Neural cell (in vitro differentiated cells): Measurements from ENCODE around the gene TBKBP1.

Experiments
- CTCF ChIP-seq: fragments of 450-650 bp; IDR thresholded peaks from 2 replicates; pipeline ENCODE4 v1.5.1; 2014; ENCODE audit warnings: antibody characterized with exemption, mild to moderate bottlenecking, moderate library complexity; ENCODE audit not compliant: poor library complexity, severe bottlenecking
- EP300 ChIP-seq: fragments of 450-650 bp; conservative IDR thresholded peaks from 2 replicates; pipeline ENCODE4 v1.6.1; 2014; ENCODE audit warnings: antibody characterized with exemption, mild to moderate bottlenecking, moderate library complexity; ENCODE audit not compliant: poor library complexity, severe bottlenecking
- POLR2AphosphoS5 ChIP-seq: IDR thresholded peaks from 2 replicates; pipeline ENCODE4 v1.6.1; 2012
- RAD21 ChIP-seq: fragments of 450-650 bp; conservative IDR thresholded peaks from 2 replicates; pipeline ENCODE4 v1.6.1; 2014; ENCODE audit warnings: antibody characterized with exemption, mild to moderate bottlenecking, moderate library complexity
- REST ChIP-seq: IDR thresholded peaks from 2 replicates; pipeline ENCODE4 v1.6.1; 2012; ENCODE audit warnings: borderline replicate concordance
- TAF1 ChIP-seq: IDR thresholded peaks from 2 replicates; pipeline ENCODE4 v1.6.1; 2012; ENCODE audit warnings: low read depth

DNA sequence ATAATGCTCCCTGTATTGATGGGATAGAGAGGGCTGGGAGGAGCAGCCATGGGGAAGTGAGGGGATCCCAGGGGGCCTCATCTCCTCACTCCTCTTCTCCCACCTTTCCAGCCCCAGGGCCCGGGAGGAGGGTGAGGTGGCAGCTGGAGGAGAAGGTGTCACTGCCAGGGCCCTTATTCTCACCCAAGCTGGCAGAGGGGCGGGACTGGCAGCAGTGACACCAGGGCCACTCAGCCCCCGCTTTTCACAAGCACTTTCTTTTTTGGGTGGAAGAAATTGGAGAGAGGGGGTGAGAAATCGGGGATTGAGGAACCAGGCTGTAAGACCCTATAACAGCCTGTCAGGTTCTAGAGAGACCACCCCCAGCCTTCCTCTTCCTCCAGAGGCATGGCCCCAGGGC is 36.7 kb downstream of the TBKBP1 start:
- no peak for TF ChIP-seq TAF1
- no peak for TF ChIP-seq CTCF
- no peak for TF ChIP-seq POLR2AphosphoS5
- no peak for TF ChIP-seq REST
- TF ChIP-seq EP300, result no peak
- TF ChIP-seq RAD21, result no peak
